Measurements from ENCODE around the gene NCSTN.

The NCSTN gene

DNA sequence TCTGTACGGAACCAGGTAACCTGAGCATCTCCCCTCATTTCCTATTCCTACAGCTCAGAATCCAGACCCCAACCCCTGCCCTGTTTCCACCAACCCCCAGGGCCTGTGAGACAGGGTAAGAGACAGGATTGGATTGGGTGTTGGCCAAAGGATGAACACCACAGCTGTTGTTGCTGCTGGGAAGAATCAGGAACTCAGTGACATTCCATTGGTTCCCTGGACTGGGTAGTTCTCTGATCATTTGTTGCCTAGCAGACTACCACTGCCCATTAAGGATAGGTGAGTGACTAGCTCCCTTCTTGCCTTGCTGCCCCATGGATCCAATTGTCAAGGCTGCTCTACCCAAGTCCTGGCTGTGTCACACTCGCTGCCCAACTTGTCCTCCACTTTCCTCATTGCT lies 10.0 kb downstream of the NCSTN start:
- no peak for DNase-seq

DNA sequence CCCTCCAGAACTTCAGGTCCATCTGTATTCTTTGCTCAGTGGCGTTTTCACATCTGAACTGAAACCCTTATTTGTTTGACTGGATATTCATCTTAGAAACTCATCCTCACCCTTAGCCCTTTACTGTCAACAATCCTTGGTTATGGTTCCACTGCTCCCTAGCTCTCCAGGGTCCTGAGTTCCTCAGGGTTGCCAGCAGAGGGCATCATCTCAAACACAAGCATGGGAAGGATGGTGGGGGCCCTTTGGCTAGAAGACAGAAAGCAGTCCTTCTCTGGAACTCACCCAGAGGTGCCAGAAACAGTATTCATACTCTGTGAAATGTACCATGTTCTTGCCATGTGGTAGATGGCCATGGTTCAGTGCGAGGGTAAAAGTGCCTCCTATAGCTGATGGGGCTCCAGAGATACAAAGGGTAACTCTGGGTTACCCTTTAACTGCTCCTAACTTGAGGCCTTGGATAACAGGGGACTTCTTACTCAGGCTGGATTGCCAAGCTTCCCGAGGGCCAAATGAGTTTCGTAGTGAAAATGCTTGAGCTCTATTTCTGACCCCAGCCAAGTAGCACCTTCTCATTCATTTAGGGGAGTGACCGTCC lies 11.3 kb downstream of the NCSTN start:
- DNase-seq = peak in 2 of 3 experiments; percentile 6 to 22

DNA sequence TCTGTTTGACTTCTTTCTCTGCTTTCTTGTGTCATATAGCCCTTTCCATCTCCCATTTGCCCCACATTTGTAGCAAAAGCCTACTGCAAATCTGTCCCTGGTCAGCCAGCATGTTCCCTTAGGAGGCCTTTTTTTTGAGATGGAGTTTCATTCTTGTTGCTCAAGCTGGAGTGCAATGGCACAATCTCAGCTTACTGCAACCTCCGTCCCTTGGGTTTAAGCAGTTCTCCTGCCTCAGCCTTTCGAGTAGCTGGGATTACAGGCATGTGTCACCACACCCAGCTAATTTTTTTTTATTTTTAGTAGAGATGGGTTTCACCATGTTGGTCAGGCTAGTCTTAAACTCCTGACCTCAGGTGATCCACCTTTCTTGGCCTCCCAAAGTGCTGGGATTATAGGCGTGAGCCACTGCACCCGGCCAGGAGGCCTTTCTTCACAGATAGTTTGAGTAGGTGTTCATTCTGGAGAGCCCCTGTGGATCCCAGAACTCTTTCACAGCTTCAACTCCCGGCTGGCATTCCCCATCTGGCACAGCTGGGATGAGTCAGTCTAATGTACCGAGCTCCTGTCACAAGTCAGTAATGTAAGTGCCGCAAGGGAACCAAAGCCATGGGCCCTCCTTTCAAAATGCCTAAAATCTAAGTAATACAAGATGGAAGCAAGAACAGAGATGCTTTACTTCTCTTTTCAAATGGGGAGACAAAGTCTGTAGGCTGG lies 14.3 kb downstream of the NCSTN start:
- no peak for DNase-seq

DNA sequence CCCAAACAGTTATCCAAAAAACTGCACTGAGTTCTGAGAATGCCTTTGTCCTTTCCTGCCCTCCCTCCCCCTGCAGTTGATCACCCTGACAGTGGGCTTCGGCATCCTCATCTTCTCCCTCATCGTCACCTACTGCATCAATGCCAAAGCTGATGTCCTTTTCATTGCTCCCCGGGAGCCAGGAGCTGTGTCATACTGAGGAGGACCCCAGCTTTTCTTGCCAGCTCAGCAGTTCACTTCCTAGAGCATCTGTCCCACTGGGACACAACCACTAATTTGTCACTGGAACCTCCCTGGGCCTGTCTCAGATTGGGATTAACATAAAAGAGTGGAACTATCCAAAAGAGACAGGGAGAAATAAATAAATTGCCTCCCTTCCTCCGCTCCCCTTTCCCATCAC lies 14.9 kb downstream of the NCSTN start:
- DNase-seq = no peak

DNA sequence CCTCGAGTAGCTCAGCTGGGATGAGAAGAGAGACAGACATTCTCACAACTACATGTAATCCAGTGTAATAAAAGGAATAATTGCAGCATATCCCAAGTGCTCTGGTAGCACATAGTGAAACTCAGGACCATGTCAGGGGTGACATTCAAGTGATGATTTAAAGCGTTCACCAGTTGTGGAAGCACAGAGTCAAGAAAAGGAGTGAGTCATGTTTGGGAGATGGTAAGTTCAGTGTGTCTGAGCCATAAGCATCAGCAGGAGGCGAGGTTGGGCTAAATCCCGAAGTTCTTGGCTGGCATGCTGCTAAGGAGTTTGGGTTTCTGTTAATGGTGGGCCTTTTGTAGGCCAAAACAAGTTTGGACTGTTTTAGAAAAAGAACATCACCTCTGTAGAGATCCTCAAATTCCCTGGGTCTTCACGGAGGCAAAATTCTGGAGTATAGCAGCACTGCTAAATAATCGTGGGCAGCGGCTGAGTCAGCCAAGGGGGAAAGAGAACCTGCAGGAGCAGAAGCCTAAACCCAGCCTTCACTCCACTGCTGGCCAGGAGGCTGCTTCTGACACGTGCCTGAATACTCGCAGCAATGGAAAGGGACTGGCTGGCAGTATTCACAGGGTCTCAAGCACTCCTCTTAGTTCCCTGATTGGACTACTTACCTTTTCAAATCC lies 16.5 kb downstream of the NCSTN start:
- DNase-seq = no peak

DNA sequence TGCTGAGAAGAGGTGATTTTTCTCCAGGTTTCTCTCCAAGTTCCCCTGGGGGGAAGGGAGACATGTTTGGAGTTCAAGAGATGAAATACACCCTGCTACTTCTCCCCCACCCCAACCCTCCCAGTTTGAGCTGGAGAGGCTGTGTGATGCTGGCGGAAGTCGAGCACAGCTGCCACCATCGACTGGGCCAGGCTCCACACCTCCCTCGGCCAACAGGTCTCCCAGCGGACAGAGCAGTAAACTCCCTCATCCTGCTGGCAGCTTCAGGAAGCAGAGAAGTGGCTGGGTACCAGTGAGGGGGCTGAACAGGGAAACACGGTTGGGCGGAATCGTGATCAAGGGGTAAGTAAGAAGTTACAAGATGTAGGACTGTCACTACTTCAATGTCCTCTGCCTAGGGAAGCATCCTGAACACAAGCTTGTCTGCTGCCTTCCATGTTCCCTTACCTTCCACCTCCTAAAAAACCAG lies 17.1 kb downstream of the NCSTN start:
- no peak for DNase-seq

DNA sequence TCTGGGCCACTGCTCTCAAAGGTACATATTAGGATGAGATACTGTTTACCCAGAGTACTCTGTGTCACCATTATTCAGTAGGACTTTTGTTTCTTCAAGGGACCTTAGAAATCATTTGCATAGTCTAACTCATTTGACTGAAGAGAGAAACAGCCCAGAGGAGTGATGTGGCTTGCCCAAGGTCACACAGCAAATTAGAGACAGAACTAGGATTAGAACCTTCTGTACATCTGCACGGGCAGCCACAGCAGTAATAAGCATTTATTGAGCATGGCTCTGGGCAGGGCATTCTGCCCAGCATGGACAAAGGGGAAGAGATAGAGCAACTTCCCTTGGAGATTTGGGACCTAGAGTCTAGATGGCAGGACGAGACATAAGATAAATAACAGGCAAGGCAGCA lies 18.0 kb downstream of the NCSTN start:
- DNase-seq = no peak

DNA sequence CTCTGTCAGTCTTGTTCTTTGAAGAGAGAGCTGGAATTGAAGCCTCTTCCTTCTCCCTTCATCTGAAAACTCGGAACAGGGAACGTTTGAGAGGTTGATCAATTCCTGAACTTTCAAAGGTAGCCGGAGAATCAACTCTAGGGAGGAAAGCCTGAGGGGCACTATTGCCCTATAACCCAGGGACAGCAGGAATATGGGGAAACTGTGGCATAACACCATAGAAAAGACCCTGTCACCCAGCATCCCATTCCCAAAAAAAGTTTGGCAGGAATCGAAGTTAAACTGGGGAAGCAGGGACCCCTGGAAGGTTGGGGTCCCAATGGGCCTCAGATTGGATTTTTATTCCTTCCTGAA lies 18.6 kb downstream of the NCSTN start:
- no peak for DNase-seq

DNA sequence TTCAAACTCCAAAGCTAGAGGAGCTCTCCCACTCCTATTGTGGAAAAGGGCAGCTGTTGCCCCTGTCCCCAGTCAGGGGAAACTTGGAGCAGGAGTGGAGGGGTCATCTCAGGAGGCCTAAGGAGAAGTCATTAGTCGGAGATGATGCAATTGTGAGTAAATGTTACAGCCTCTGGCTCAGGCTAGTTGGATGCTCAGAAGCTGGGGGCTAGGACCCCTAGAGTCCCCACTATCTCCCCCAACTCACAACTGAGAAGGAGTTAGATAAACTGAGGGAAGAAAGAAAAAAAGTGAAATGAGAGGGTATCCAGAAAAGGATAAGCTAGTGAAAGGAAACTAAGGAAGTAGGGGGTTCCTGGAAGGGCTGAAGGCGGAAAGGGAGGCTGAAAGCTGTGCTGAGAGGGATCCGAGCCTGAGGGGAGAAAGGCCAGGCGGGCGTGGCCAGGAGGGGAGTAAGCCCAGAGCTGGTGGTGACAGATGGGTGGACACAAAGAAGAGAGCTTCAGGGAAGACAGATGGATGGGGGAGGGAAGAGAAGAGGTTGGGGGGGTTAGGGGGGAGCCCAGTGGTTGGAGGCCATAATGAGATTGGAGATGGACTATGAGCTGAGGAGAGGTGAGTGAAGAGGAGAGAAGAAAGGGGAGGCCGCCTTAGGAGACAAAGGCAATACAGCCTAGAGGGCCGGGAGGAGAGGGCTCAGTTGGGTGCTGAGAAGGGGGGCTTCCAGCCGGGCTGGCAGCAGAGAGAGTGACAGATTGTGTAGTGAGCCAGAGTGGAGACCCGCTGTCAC lies 19.2 kb downstream of the NCSTN start:
- no peak for DNase-seq

DNA sequence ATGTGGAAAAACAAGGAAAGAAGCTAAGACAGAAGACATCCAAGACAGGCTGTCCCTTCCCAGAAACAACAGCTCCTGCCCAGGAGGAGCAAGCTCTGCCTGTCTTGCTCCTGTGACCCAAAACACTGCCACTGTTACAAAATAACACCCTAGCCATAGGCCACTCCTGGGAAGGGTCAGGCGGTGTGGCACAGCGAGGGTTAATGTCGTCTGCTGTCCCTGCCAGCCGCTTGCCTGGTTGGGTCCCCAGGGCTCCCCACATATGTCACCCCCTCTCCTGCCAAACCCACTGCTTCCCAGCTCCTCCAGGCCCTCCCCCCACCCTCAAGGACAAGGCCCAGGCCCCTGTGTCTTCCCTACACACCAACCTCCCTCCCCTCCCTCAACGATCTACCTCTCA lies 19.8 kb downstream of the NCSTN start:
- DNase-seq = no peak

DNA sequence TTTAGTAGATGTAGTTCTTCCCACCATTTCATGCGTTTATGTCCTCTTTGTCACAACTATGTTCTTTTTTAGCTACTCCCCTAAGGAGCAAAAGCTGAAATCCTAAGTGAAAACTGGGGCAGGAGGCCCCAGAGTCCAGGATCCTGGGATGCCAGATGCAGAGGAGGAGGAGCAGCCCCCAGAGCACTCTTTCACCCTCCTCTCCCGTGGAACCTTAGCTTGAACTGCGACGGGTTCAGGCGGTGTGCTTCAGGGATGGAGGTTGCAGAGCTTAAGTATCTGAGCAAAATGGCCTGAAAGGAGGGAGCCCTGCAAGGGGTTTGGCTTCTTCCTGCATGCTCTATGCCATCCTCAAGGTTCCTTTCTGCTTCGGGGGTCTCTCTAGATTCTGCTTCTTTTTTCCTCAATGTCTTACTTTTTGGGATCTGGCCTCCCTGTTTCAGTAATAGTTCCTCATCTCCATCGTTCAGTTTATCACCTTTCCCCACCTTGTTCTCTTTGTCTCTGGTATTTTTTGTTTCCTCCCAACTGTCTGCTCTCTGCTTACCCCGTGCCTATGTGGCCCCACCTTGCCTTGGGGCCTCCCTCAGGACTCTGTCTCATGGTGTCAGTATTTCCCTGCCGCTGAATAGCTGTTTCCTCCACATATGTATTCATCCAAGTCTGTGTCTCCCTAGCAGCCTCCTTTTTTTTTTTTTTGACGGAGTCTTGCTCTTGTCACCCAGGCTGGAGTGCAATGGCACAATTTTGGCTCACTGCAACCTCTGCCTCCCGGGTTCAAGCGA lies 21.0 kb downstream of the NCSTN start:
- DNase-seq = no peak

DNA sequence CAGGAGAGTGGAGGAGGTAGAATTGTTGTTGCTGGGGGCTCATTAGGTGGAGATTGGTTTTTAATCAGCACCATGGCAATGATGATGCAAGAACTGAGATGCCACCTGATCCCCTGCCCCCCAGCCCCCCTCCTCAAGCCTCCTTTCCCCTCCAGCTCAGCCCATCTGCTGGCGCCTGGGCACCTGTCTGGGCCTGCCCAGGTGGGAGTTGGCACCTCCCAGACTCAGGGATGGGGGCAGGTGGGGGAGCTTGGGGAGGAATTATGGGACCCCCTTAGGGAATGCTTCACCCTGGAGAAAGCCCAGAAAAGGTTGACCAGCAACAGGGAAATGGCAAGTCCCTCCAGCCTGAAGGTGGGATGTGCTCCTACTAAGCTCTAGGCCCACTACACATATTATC lies 22.1 kb downstream of the NCSTN start:
- no peak for DNase-seq

DNA sequence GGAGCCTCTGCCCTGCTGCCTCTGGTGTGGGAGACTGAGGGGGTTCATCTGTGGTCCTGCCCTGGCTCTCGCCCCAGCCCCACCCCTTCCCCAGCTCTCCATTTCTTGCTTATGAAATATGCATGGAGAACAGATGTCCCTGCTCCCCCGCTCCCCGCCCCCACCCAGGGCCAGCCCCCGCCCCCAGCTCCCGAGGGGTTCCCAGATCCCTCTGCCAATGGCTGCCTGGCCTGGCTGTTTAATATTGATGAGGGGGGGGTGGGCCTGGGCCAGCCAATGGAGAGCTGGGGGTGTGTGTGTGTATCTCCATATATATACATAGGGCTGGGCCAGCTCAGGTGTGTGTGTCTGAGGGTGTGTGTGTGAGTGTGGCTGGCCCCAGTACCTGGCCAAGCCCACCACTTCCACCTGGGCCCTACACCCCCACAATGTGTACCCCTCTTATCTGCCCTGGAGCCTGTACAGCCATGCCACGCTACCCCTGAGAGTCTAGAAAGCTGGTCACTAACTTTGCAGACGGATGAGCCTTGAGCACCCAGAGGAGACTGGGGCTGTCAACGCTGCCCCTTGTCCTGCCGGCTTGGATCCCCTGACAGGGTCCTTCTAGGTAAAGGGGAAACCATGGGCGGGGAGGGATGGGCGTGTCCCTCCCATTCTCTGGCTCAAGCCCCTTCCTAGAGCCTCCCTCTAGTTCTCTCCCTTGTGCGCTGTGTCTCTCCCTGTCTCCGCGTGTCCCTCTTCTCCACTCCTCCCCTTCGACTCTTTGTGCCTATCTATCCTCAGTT lies 23.7 kb downstream of the NCSTN start, which contains the start of gene NHLH1:
Gene NHLH1 (plus strand): TSS at position 341 of the 785 bp plus-strand sequence. CDS start 3,661 bp downstream, outside the sequence.
- DNase-seq = no peak

DNA sequence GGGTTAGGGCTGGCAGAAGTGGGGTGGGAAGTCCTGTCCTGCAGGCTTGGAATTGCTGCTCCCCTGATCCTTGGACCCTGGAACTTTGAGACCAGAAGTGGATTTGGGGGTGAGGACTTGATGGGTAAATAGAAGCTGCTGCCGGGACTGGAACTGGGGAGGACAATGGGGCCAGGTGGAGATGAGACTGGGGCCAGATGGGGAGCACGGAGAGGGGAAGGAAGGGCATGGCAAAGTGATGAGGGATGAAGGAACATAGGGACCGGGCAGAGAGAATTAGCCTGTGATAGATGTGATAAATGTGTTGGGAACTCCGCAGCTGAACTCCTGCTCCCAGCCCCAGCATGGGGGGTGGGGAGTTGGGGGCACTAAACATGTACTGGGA lies 24.3 kb downstream of the NCSTN start:
- DNase-seq = no peak

DNA sequence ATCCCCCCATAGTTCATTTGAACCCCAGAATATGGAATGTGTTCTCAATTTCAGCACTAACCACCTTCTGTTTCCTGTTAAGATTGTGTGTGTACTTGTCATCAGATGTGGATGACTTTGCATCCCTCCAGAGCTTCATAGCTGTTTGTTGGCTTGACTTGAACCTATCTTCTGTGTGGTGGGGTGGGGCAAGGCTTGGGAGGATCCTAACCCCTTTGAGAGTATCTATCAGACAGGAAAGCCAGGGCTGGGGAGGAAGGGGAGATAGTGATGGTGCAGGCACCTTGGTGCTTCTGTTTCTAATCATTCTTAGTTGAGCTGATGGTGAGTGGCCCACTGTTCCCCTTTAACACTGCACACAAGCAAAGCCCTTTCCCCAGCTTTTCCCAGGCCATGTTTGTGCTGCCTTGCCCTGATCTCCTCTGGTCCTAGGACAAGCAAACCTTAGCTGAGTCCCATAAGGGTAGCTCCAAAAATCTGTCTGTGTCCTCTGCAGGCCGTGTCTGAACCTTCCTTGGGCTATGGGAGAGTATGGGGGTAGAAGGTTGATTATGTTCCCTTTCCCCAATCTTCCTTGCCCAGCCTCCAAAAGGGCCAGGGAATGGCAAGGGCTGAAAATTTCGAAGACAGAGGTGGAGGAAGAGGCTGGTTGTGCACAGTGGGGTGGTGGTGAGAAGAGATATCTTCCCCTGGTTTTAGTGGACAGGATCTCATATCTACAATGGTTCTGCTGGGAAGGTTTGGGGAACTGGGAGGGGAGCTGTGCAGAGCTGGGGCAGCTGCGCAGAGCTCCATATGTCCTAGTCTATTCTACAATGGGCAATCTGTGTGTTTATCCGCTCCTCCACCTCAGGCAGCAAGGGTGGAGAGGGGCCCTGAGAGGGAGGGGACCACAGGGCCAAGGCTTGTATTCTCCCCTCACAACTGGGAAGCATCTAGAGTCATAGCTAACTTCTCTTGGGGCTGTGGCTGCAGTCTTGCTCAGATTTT lies 25.0 kb downstream of the NCSTN start:
- no peak for DNase-seq

DNA sequence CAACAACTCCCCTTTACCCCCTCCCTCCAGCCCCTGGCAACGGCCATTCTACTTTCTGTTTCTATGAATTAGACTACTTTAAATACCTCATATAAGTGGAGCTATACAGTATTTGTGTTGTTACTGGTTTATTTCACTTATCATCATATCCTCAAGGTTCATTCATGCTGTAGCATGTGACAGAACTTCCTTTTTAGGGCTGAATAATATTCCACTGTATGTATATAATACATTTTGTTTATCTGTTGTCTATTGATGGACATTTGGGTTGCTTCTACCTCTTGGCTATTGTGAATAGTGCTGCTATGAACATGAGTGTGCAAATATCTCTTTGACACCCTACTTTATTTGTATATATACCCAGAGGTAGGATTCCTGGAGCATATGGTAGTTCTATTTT lies 25.9 kb downstream of the NCSTN start:
- DNase-seq = no peak

DNA sequence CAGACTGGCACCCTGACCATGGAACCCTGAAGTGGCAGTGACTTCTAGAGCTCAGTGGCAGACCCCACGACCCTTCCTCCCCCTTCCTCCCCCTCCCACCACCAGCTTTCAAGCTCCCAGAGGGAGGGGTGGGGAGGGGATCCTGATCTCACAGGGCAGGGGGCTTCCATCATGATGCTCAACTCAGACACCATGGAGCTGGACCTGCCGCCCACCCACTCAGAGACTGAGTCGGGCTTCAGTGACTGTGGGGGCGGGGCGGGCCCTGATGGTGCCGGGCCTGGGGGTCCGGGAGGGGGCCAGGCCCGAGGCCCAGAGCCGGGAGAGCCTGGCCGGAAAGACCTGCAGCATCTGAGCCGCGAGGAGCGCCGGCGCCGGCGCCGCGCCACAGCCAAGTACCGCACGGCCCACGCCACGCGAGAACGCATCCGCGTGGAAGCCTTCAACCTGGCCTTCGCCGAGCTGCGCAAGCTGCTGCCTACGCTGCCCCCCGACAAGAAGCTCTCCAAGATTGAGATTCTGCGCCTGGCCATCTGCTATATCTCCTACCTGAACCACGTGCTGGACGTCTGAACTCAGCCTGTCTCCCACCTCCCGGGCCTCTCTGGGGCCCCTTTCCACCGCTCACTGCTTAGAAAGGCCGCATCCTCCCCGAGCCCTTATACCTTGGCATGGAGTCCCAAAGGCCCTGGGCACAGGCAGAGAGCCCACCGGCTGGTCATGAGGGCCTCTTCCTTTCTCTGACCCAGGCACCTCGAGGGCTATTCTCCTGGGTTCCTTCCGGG lies 27.6 kb downstream of the NCSTN start:
- DNase-seq = no peak

DNA sequence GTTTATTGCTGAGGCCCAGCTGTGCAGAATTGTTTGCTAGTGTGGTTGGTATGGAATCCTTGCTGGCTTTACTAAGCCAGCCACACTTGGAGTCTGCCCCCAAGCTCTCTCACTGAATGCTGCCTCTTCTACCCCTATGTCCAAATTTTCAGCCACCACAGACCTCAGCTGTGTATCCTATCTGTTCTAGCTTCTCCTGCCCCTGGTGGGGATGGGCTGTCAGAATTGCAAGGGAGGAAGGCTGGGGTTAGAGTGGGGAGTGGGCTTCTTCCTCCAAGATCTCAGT lies 28.1 kb downstream of the NCSTN start:
- no peak for DNase-seq

DNA sequence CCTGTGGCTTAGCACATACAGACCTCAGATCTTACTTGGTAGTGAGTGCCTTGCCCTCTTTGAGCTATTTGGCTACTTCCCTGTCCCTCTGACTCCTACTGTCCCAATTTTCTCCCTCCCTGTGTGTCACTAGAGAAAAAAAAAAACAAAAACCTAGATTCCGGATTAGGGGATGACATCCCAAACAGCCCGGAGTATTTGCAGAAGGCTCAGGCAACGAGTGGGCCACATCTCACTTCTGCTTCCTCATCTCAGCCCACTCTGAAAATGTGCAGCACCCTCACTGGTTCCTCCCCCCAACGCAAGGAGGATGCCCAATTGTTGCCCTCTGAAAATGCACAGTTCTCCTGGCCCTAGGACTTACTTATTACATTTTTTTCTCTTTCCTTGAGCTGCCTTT lies 28.6 kb downstream of the NCSTN start:
- no peak for DNase-seq

DNA sequence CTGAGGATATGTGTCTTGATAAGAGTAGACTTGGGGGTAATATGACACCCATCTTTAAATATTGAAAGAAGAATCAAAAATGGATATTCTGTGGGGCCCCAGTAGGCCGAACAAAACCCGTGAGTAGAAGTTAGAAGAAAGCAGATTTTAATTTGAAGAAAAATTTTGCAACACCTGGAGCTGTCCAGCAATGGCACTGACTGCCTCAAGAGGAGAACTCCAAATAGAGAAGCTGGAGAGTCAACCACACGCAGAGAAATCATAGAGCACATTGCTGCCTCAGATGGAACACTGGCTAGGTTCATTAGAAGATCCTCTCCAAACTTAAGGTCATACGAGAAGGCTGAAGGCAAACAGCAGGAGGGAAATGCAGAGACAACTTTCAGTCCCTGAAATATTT lies 30.5 kb downstream of the NCSTN start:
- DNase-seq = no peak

All from NCI-H1417 (cell line).